Measurements from ENCODE around the gene SLC7A10.
"Not testable (repeated sequence)": the region's sequence is repeated elsewhere in the genome, so short reads cannot be mapped to it uniquely, and the experiment has no call there.

SLC7A10 gene

GRCh38 chr19:33201473-33201872, 24.2 kb downstream of the SLC7A10 start:
- no peak for DNase-seq

- no peak for DNase-seq
Observed at GRCh38 chr19:33199441-33200265, 26.0 kb downstream of the SLC7A10 start.

GRCh38 chr19:33198169-33198568, 27.5 kb downstream of the SLC7A10 start:
- DNase-seq, result no peak

- DNase-seq, result no peak
Observed at GRCh38 chr19:33197591-33198000, 28.1 kb downstream of the SLC7A10 start.

GRCh38 chr19:33196446-33197193, 29.0 kb downstream of the SLC7A10 start:
- no peak for DNase-seq

- no peak for DNase-seq
Observed at GRCh38 chr19:33195645-33196347, 29.9 kb downstream of the SLC7A10 start.

- DNase-seq, result no peak
Observed at GRCh38 chr19:33194886-33195644, 30.6 kb downstream of the SLC7A10 start.

GRCh38 chr19:33194532-33194885, 31.1 kb downstream of the SLC7A10 start:
- DNase-seq, result no peak

- no peak for DNase-seq
Observed at GRCh38 chr19:33193865-33194362, 31.7 kb downstream of the SLC7A10 start, which contains the start of gene LRP3. Gene LRP3, plus strand, starts transcription at chr19:33194330. Its CDS starts 456 bp downstream, at chr19:33194786.

GRCh38 chr19:33193269-33193864, 32.3 kb downstream of the SLC7A10 start:
- no peak for DNase-seq

GRCh38 chr19:33192010-33192409, 33.6 kb downstream of the SLC7A10 start:
- no peak for DNase-seq

- DNase-seq, result no peak
Observed at GRCh38 chr19:33191501-33191900, 34.1 kb downstream of the SLC7A10 start.

GRCh38 chr19:33191092-33191491, 34.6 kb downstream of the SLC7A10 start:
- not testable (repeated sequence) for DNase-seq

- no peak for DNase-seq
Observed at GRCh38 chr19:33189453-33189852, 36.2 kb downstream of the SLC7A10 start.

- no peak for DNase-seq
Observed at GRCh38 chr19:33187183-33187540, 38.5 kb downstream of the SLC7A10 start.

- no peak for DNase-seq
Observed at GRCh38 chr19:33186431-33187182, 39.0 kb downstream of the SLC7A10 start.

- no peak for DNase-seq
Observed at GRCh38 chr19:33177417-33177979, 48.2 kb downstream of the SLC7A10 start.

- peak; percentile 99 for DNase-seq
Observed at GRCh38 chr19:33176670-33177416, 48.8 kb downstream of the SLC7A10 start.

GRCh38 chr19:33175886-33176669, 49.6 kb downstream of the SLC7A10 start:
- DNase-seq, result peak; percentile 27

All from activated CD4-positive, alpha-beta T cell treated with anti-CD3 and anti-CD28 coated beads, Interleukin-10, Interleukin-2, amounts not matched to agents 100 ng/mL and 50 ng/mL, durations not matched to agents 16 hours and 8 hours (primary cell).